PC-9 (cell line): ENCODE measurements around the gene ISOC1. TPM values are rescaled to one million over a fixed set of nuclear protein-coding genes. Genes with fewer than 3 reads are reported as not detected.
A peak's percentile ranks its signal among the peaks of the same experiment; 100 is the strongest.

Experiments
- BruUV-seq: library from RNA; stranded (reverse); fragments of 400-500 nt; replicated peaks from 2 replicates; lab custom pipeline; 2021; lab: Mats Ljungman, UMichigan
- CTCF ChIA-PET: fragments of 300-600 bp; sonication (Branson Sonifier 250); formaldehyde crosslinking; loops from one replicate; lab custom pipeline; 2022; ENCODE audit warnings: antibody characterized with exemption; lab: Charles Lee
- POLR2A ChIA-PET: fragments of 300-600 bp; sonication (Branson Sonifier 250); formaldehyde crosslinking; loops from one replicate; lab custom pipeline; 2022; ENCODE audit warnings: antibody characterized with exemption; ENCODE audit not compliant: unreplicated experiment; lab: Charles Lee
- DNase-seq, 2 experiments: peaks; one replicate each; pipeline versions ENCODE4 v3.0.0 to v3.0.0-alpha.2; 2015 to 2022; ENCODE audit warnings: mixed read lengths in 1 of 2
- H2AFZ ChIP-seq: fragments of 200-600 bp; sonication (generic); 2 replicates; pipeline ENCODE4 v1.8.1; 2017; ENCODE audit warnings: antibody characterized with exemption
- H3F3A ChIP-seq: fragments of 200-600 bp; sonication (generic); 2 replicates; pipeline ENCODE4 v1.8.1; 2017; ENCODE audit warnings: antibody characterized with exemption, mild to moderate bottlenecking, low read depth; ENCODE audit not compliant: insufficient read depth
- H3K27ac ChIP-seq: fragments of 200-600 bp; sonication (generic); 2 replicates; pipeline ENCODE4 v1.6.1; 2016; ENCODE audit warnings: mixed run types
- H3K27me3 ChIP-seq: fragments of 200-600 bp; sonication (generic); 2 replicates; pipeline ENCODE4 v1.6.1; 2016; ENCODE audit warnings: low read depth, mixed run types; ENCODE audit not compliant: insufficient read depth
- H3K36me3 ChIP-seq: fragments of 200-600 bp; sonication (generic); 2 replicates; pipeline ENCODE4 v1.6.1; 2016; ENCODE audit warnings: low read depth, mixed run types
- H3K4me1 ChIP-seq: fragments of 200-600 bp; sonication (generic); replicated peaks from 2 replicates; pipeline ENCODE4 v1.6.1; 2016; ENCODE audit warnings: mixed run types; ENCODE audit not compliant: insufficient read depth
- H3K4me2 ChIP-seq: fragments of 200-600 bp; sonication (generic); 2 replicates; pipeline ENCODE4 v1.6.1; 2017; ENCODE audit warnings: mixed run types
- H3K4me3 ChIP-seq: fragments of 200-600 bp; sonication (generic); 2 replicates; pipeline ENCODE4 v1.6.1; 2016; ENCODE audit warnings: mixed run types
- H3K79me2 ChIP-seq: fragments of 200-600 bp; sonication (generic); 2 replicates; pipeline ENCODE4 v1.6.1; 2017; ENCODE audit warnings: low read depth, mixed run types
- H3K9me2 ChIP-seq: fragments of 200-600 bp; sonication (generic); 2 replicates; pipeline ENCODE4 v1.8.1; 2017; ENCODE audit warnings: mild to moderate bottlenecking; ENCODE audit not compliant: insufficient read depth
- H3K9me3 ChIP-seq: fragments of 200-600 bp; sonication (generic); 2 replicates; pipeline ENCODE4 v1.8.1; 2016; ENCODE audit warnings: low read depth; ENCODE audit not compliant: insufficient read depth
- H4K20me1 ChIP-seq: fragments of 200-600 bp; sonication (generic); 2 replicates; pipeline ENCODE4 v1.8.1; 2017; ENCODE audit not compliant: insufficient read depth
- CTCF ChIP-seq: fragments of 200-600 bp; sonication (generic); conservative IDR thresholded peaks from 2 replicates; pipeline ENCODE4 v1.6.1; 2017; ENCODE audit warnings: mixed run types, antibody characterized with exemption, mild to moderate bottlenecking, moderate library complexity
- EZH2 ChIP-seq: fragments of 200-600 bp; sonication (generic); IDR thresholded peaks from 2 replicates; pipeline ENCODE4 v1.8.0; 2017; ENCODE audit warnings: antibody characterized with exemption, low read depth
- intact Hi-C: fragments of 100-400 bp; cut with micrococcal nuclease; formaldehyde crosslinking; loops from one replicate; pipeline ENCODE4 v1.10.0; 2022; ENCODE audit not compliant: unreplicated experiment
- total RNA-seq: library from RNA; stranded (reverse); gene quantifications from 2 replicates; pipeline ENCODE4 v1.2.3, GENCODE V29; 2021

Gene ISOC1
- total RNA-seq, 1 experiment from 2014 or later: 7.5 TPM

- ChIA-PET CTCF (no interaction called here), POLR2A (no interaction called here)
- intact Hi-C loops: no loop called here
These were observed 16.8 kb downstream of the ISOC1 start for GRCh38 chr5:129111351-129111750.

GRCh38 chr5:129112295-129112694 lies 17.7 kb downstream of the ISOC1 start:
- intact Hi-C loops: no loop called here
- POLR2A ChIA-PET: no interaction called here

More at GRCh38 chr5:129111351-129111750, 16.8 kb downstream of the ISOC1 start:
- no peaks in the 10 kb centered on the region for H3K4me1 ChIP-seq
- no peak overlapping the region for H3K4me2 ChIP-seq
- H4K20me1 ChIP-seq: no peaks in the 10 kb centered on the region
- TF ChIP-seq EZH2 (no peak), CTCF (no peak)
- no peaks in the 10 kb centered on the region for H3F3A ChIP-seq
- H3K9me3 ChIP-seq: no peaks in the 10 kb centered on the region
- no peak overlapping the region for H2AFZ ChIP-seq
- no peak for DNase-seq
- no peak overlapping the region for H3K27ac ChIP-seq
- no TSS peak for BruUV-seq
- no peak overlapping the region for H3K4me3 ChIP-seq
- H3K9me2 ChIP-seq: no peaks in the 10 kb centered on the region
- no peaks in the 10 kb centered on the region; the same call in 1 of the 2 replicates for H3K36me3 ChIP-seq
- H3K79me2 ChIP-seq: no peaks in the 10 kb centered on the region
- H3K27me3 ChIP-seq: no peaks in the 10 kb centered on the region

GRCh38 chr5:129113867-129114266 lies 19.3 kb downstream of the ISOC1 start:
- peak; percentile 55; the same call in 1 of the 2 replicates for TF ChIP-seq CTCF
- no peak for TF ChIP-seq EZH2
- Histone ChIP-seq H3K9me3 (no peaks in the 10 kb centered on the region), H3K27ac (no peak overlapping the region), H3K9me2 (no peaks in the 10 kb centered on the region), H3K4me1 (no peaks in the 10 kb centered on the region), H3K27me3 (no peaks in the 10 kb centered on the region), H3F3A (no peaks in the 10 kb centered on the region), H2AFZ (no peak overlapping the region), H3K79me2 (no peaks in the 10 kb centered on the region), H3K36me3 (no peaks in the 10 kb centered on the region), H4K20me1 (no peaks in the 10 kb centered on the region), H3K4me2 (no peak overlapping the region), H3K4me3 (no peak overlapping the region)
- intact Hi-C loops: no loop called here
- ChIA-PET CTCF (no interaction called here), POLR2A (no interaction called here)
- BruUV-seq: no TSS peak
- no peak for DNase-seq

More at GRCh38 chr5:129112295-129112694, 17.7 kb downstream of the ISOC1 start:
- H3F3A ChIP-seq: no peaks in the 10 kb centered on the region
- H4K20me1 ChIP-seq: no peaks in the 10 kb centered on the region
- no peaks in the 10 kb centered on the region for H3K27me3 ChIP-seq
- no TSS peak for BruUV-seq
- TF ChIP-seq CTCF (no peak), EZH2 (no peak)
- no peaks in the 10 kb centered on the region for H3K36me3 ChIP-seq
- no peaks in the 10 kb centered on the region for H3K9me2 ChIP-seq
- H3K27ac ChIP-seq: no peak overlapping the region
- CTCF ChIA-PET: no interaction called here
- no peak overlapping the region for H3K4me2 ChIP-seq
- DNase-seq: no peak
- no peaks in the 10 kb centered on the region for H3K9me3 ChIP-seq
- no peak overlapping the region for H3K4me3 ChIP-seq
- no peaks in the 10 kb centered on the region for H3K79me2 ChIP-seq
- H2AFZ ChIP-seq: no peak overlapping the region
- H3K4me1 ChIP-seq: no peaks in the 10 kb centered on the region
